ENCODE measurements around the gene COL4A3. TPM values are rescaled to one million over a fixed set of nuclear protein-coding genes. Genes with fewer than 3 reads are reported as not detected.

COL4A3 gene
- polyA plus RNA-seq, 1 donor from 2014 or later, result 0.10 TPM

GRCh38 chr2:227325839-227326195 is 161.4 kb downstream of the COL4A3 start:
- Histone ChIP-seq H3K27ac (ENCODE audit: low read length) (peak overlapping the region; percentile 89), H4K20me1 (ENCODE audit: insufficient read depth) (no peaks in the 10 kb centered on the region), H3K79me2 (replicated peaks; ENCODE audit: insufficient read depth, low read length) (peaks cover 50% of the 10 kb centered on the region), H3K4me3 (ENCODE audit: low read length) (peak overlapping the region; percentile 100), H3F3A (ENCODE audit: insufficient read depth, low read length, poor library complexity, severe bottlenecking) (peaks cover 4% of the 10 kb centered on the region), H3K9me2 (ENCODE audit: insufficient read depth, low read length) (no peaks in the 10 kb centered on the region), H3K4me2 (ENCODE audit: low read length) (peak overlapping the region; percentile 74), H3K36me3 (ENCODE audit: insufficient read depth, low read length) (no peaks in the 10 kb centered on the region), H2AFZ (ENCODE audit: low read depth, low read length) (peak overlapping the region; percentile 90), H3K9ac (ENCODE audit: low read length) (peak overlapping the region; percentile 94), H3K27me3 (ENCODE audit: insufficient read depth, low read depth, low read length) (no peaks in the 10 kb centered on the region), H3K9me3 (ENCODE audit: low read length) (no peaks in the 10 kb centered on the region)
- no peak for TF ChIP-seq REST (IDR thresholded peaks at IDR 0.05; ENCODE audit: borderline replicate concordance)
- no peak for TF ChIP-seq MXI1 (conservative IDR thresholded peaks at IDR 0.05; ENCODE audit: poor library complexity, severe bottlenecking)
- no peak for TF ChIP-seq EZH2 (IDR thresholded peaks at IDR 0.05; ENCODE audit: borderline replicate concordance, insufficient read depth, low read length, poor library complexity, severe bottlenecking)
- TF ChIP-seq POLR2AphosphoS5 (IDR thresholded peaks at IDR 0.05), result no peak
- no peak for TF ChIP-seq TAF1 (IDR thresholded peaks at IDR 0.05; ENCODE audit: low read depth)
- no peak for TF ChIP-seq EP300 (conservative IDR thresholded peaks at IDR 0.05; ENCODE audit: poor library complexity, severe bottlenecking)
- TF ChIP-seq SMC3 (conservative IDR thresholded peaks at IDR 0.05; ENCODE audit: poor library complexity), result no peak

GRCh38 chr2:227326783-227327182 is 162.4 kb downstream of the COL4A3 start:
- no peak overlapping the region for H2AFZ ChIP-seq (ENCODE audit: low read depth, low read length)
- no peaks in the 10 kb centered on the region for H3K36me3 ChIP-seq (ENCODE audit: insufficient read depth, low read length)
- H4K20me1 ChIP-seq (ENCODE audit: insufficient read depth), result no peaks in the 10 kb centered on the region
- TF ChIP-seq POLR2AphosphoS5 (IDR thresholded peaks at IDR 0.05) (no peak), MXI1 (conservative IDR thresholded peaks at IDR 0.05; ENCODE audit: poor library complexity, severe bottlenecking) (no peak), EP300 (conservative IDR thresholded peaks at IDR 0.05; ENCODE audit: poor library complexity, severe bottlenecking) (no peak), EZH2 (IDR thresholded peaks at IDR 0.05; ENCODE audit: borderline replicate concordance, insufficient read depth, low read length, poor library complexity, severe bottlenecking) (no peak), RAD21 (conservative IDR thresholded peaks at IDR 0.05) (no peak), SMC3 (conservative IDR thresholded peaks at IDR 0.05; ENCODE audit: poor library complexity) (no peak), REST (IDR thresholded peaks at IDR 0.05; ENCODE audit: borderline replicate concordance) (no peak), TAF1 (IDR thresholded peaks at IDR 0.05; ENCODE audit: low read depth) (no peak), CTCF (IDR thresholded peaks at IDR 0.05; ENCODE audit: poor library complexity, severe bottlenecking) (no peak)
- H3K9me3 ChIP-seq (ENCODE audit: low read length), result no peaks in the 10 kb centered on the region
- peaks cover 4% of the 10 kb centered on the region for H3F3A ChIP-seq (ENCODE audit: insufficient read depth, low read length, poor library complexity, severe bottlenecking)
- peak overlapping the region; percentile 74 for H3K4me2 ChIP-seq (ENCODE audit: low read length)
- H3K27me3 ChIP-seq (ENCODE audit: insufficient read depth, low read depth, low read length), result no peaks in the 10 kb centered on the region
- peaks cover 50% of the 10 kb centered on the region for H3K79me2 ChIP-seq (replicated peaks; ENCODE audit: insufficient read depth, low read length)
- no peaks in the 10 kb centered on the region for H3K9me2 ChIP-seq (ENCODE audit: insufficient read depth, low read length)
- H3K9ac ChIP-seq (ENCODE audit: low read length), result no peak overlapping the region
- H3K4me3 ChIP-seq (ENCODE audit: low read length), result peak overlapping the region; percentile 100
- H3K27ac ChIP-seq (ENCODE audit: low read length), result no peak overlapping the region

All from neural cell (in vitro differentiated cells).